Endodermal cell (in vitro differentiated cells): ENCODE measurements around the gene RAB26. TPM values are rescaled to one million over a fixed set of nuclear protein-coding genes. Genes with fewer than 3 reads are reported as not detected.
A peak's percentile ranks its signal among the peaks of the same experiment; 100 is the strongest.

Experiments
- DNase-seq: peaks from one replicate; pipeline ENCODE4 v3.0.0-alpha.2; 2017
- H3K27ac ChIP-seq: 2 replicates; pipeline ENCODE4 v1.5.1; 2013; ENCODE audit warnings: mild to moderate bottlenecking, low read depth, low read length, moderate library complexity
- H3K27me3 ChIP-seq: 2 replicates; pipeline ENCODE4 v1.6.1; 2013; ENCODE audit warnings: mild to moderate bottlenecking, low read length, moderate library complexity; ENCODE audit not compliant: insufficient read depth, control insufficient read depth, poor library complexity, severe bottlenecking
- H3K36me3 ChIP-seq: 2 replicates; pipeline ENCODE4 v1.7.0; 2013; ENCODE audit warnings: mild to moderate bottlenecking, low read length, moderate library complexity; ENCODE audit not compliant: control insufficient read depth, insufficient read depth
- H3K4me1 ChIP-seq: one replicate; pipeline ENCODE4 v1.7.0; 2013; ENCODE audit warnings: low read length; ENCODE audit not compliant: control insufficient read depth, insufficient read depth
- H3K4me3 ChIP-seq: 2 replicates; pipeline ENCODE4 v1.5.1; 2013; ENCODE audit warnings: mild to moderate bottlenecking, low read length, moderate library complexity
- H3K9ac ChIP-seq: 2 replicates; pipeline ENCODE4 v1.6.1; 2013; ENCODE audit warnings: mild to moderate bottlenecking, low read length, moderate library complexity; ENCODE audit not compliant: poor library complexity, severe bottlenecking; ENCODE audit errors: extremely low read depth
- H3K9me3 ChIP-seq: 2 replicates; pipeline ENCODE4 v1.6.1; 2013; ENCODE audit warnings: mild to moderate bottlenecking, low read length, moderate library complexity; ENCODE audit not compliant: control insufficient read depth
- H3K27ac Mint-ChIP-seq: 2 replicates; pipeline ENCODE4 v1.8.0; 2020; ENCODE audit warnings: mixed read lengths
- H3K27me3 Mint-ChIP-seq: 2 replicates; pipeline ENCODE4 v1.8.0; 2021; ENCODE audit warnings: mild to moderate bottlenecking, mixed read lengths; ENCODE audit not compliant: insufficient read depth
- H3K36me3 Mint-ChIP-seq: 2 replicates; pipeline ENCODE4 v1.8.0; 2020; ENCODE audit warnings: low read depth, mixed read lengths
- H3K4me1 Mint-ChIP-seq: 2 replicates; pipeline ENCODE4 v1.8.0; 2020; ENCODE audit warnings: mixed read lengths
- H3K4me3 Mint-ChIP-seq: 2 replicates; pipeline ENCODE4 v1.8.0; 2020; ENCODE audit warnings: mild to moderate bottlenecking, moderate library complexity, mixed read lengths
- H3K9me3 Mint-ChIP-seq: 2 replicates; pipeline ENCODE4 v1.8.0; 2020; ENCODE audit warnings: mild to moderate bottlenecking, mixed read lengths
- CTCF ChIP-seq: fragments of 200-600 bp; sonication (generic); conservative IDR thresholded peaks from 2 replicates; pipeline ENCODE4 v1.5.0; 2021; ENCODE audit warnings: antibody characterized with exemption, mild to moderate bottlenecking
- WGBS, 2 experiments: methylation state at CpG; one replicate each; pipeline versions ENCODE4 v1.1.5 to v1.1.7; 2013; ENCODE audit warnings: missing lambda C conversion rate in 2 of 2, mixed read lengths in 1 of 2; ENCODE audit not compliant: insufficient coverage in 1 of 2, insufficient read length in 1 of 2; 5-methylcytosine and 5-hydroxymethylcytosine counted together
- total RNA-seq, 2 donors: library from RNA; stranded (reverse); fragmentation: NEBNext Ultra II Directional in 1 of 2; extraction: Animal tissue kit (Norgen Biotek cat#: 25700) in 1 of 2; gene quantifications; 2 replicates in 1 of 2; 3 replicates in 1 of 2; pipeline ENCODE4 v1.2.1, GENCODE V29; 2021

Gene RAB26
- total RNA-seq, 2 donors from 2014 or later, result 3.2 to 4.9 TPM

- Histone ChIP-seq H3K9ac (peak overlapping the region; percentile 99), H3K27me3 (no peaks in the 10 kb centered on the region), H3K9me3 (no peaks in the 10 kb centered on the region), H3K4me1 (peaks cover 34% of the 10 kb centered on the region), H3K36me3 (peaks cover 35% of the 10 kb centered on the region), H3K4me3 (peak overlapping the region; percentile 98), H3K27ac (no peak overlapping the region)
- Mint-ChIP-seq H3K4me3 (peak overlapping the region; percentile 98), H3K9me3 (no peaks in the 10 kb centered on the region), H3K27me3 (peaks cover 2% of the 10 kb centered on the region), H3K36me3 (peaks cover 28% of the 10 kb centered on the region), H3K4me1 (peaks cover 48% of the 10 kb centered on the region), H3K27ac (peak overlapping the region; percentile 93)
- no peak for TF ChIP-seq CTCF
- 0 to 1% methylated on average over 22 to 23 of the region's 23 CpGs for WGBS, 2 experiments
- no peak for DNase-seq
Measured at GRCh38 chr16:2154533-2155090, 6.2 kb downstream of the RAB26 start.

- Mint-ChIP-seq H3K4me1 (peaks cover 41% of the 10 kb centered on the region), H3K36me3 (peaks cover 28% of the 10 kb centered on the region), H3K27me3 (peaks cover 2% of the 10 kb centered on the region), H3K4me3 (peak within 1 kb of the TSS; percentile 98), H3K9me3 (no peaks in the 10 kb centered on the region), H3K27ac (peak within 1 kb of the TSS; percentile 95)
- WGBS, 2 experiments, result 0% methylated on average over 38 to 92 of the region's 94 CpGs
- H3K27me3 ChIP-seq, result no peaks in the 10 kb centered on the region
- H3K9me3 ChIP-seq, result no peaks in the 10 kb centered on the region
- peak within 1 kb of the TSS; percentile 99 for H3K4me3 ChIP-seq
- peak; percentile 100 for DNase-seq
- TF ChIP-seq CTCF, result no peak
- H3K36me3 ChIP-seq, result peaks cover 35% of the 10 kb centered on the region
- peak within 1 kb of the TSS; percentile 99 for H3K9ac ChIP-seq
- peak within 1 kb of the TSS; percentile 58 for H3K27ac ChIP-seq
- peaks cover 29% of the 10 kb centered on the region for H3K4me1 ChIP-seq
Measured at GRCh38 chr16:2155091-2155950, 6.9 kb downstream of the RAB26 start, which contains the start of gene TRAF7. Gene TRAF7, plus strand, starts transcription at chr16:2155782. Its CDS starts 8,139 bp downstream, at chr16:2163921.

- peak overlapping the region; percentile 95 for H3K27ac Mint-ChIP-seq
- H3K36me3 Mint-ChIP-seq, result peaks cover 27% of the 10 kb centered on the region
- H3K9ac ChIP-seq, result peak overlapping the region; percentile 72
- peaks cover 33% of the 10 kb centered on the region for H3K4me1 Mint-ChIP-seq
- no peaks in the 10 kb centered on the region for H3K27me3 ChIP-seq
- 8 to 9% methylated on average over 29 to 46 of the region's 47 CpGs for WGBS, 2 experiments
- H3K4me3 Mint-ChIP-seq, result peak overlapping the region; percentile 98
- H3K27me3 Mint-ChIP-seq, result peaks cover 2% of the 10 kb centered on the region
- H3K9me3 ChIP-seq, result no peaks in the 10 kb centered on the region
- peaks cover 35% of the 10 kb centered on the region for H3K36me3 ChIP-seq
- H3K4me3 ChIP-seq, result peak overlapping the region; percentile 99
- peak overlapping the region; percentile 58 for H3K27ac ChIP-seq
- DNase-seq, result peak; percentile 73
- TF ChIP-seq CTCF, result no peak
- no peaks in the 10 kb centered on the region for H3K9me3 Mint-ChIP-seq
- H3K4me1 ChIP-seq, result peaks cover 21% of the 10 kb centered on the region
Measured at GRCh38 chr16:2155977-2156848, 7.8 kb downstream of the RAB26 start.
